ENCODE data around the gene MBNL1. TPM values are rescaled to one million over a fixed set of nuclear protein-coding genes. Genes with fewer than 3 reads are reported as not detected.
A peak's percentile ranks its signal among the peaks of the same experiment; 100 is the strongest.

Gene MBNL1
- total and polyA plus RNA-seq, 2 of the 4 experiments (the other 2 are of a cell fraction), result 127 to 664 TPM

DNA sequence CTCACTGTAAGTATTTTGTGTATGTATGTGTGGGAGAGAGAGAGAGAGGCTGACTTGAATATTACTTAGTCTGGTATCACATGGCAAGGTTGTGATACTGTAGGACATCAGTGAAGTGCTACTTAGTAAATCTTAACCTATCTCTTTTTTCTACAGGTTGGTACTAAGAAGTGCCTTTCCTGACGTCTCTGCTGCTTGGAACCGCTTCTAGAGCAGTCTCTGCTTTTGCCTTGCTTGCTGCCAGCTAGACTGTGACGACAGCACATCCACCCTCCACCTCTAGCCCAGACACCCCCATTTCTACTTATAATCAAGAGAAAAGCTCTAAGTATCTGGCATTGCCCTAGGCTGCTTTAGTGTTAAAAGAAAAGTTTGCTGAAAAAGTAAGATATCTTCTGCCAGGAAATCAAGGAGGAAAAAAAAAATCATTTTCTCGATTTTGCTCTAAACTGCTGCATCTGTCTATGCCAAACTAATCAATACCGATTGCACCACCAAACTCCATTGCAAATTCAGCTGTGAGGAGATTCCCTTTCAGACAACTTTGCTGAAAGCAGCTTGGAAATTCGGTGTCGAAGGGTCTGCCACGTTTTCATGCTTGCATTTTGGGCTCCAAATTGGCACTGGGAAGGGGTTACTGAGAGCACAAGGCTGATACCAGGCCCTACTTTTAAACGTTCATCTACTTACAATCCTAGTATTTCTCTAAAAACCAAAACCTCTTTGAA lies 30.7 kb downstream of the MBNL1 start:
- intact Hi-C loops (cut with micrococcal nuclease), result no loop called here

More for the DNA sequence above, 30.7 kb downstream of the MBNL1 start:
- ATAC-seq (ENCODE audit: low read depth) (no peak), DNase-seq (no peak)
- no peak overlapping the region for H2AFZ ChIP-seq (replicated peaks; ENCODE audit: low read length, poor library complexity)
- H3K9me3 ChIP-seq (ENCODE audit: control insufficient read depth, insufficient read depth, low read length), result no peaks in the 10 kb centered on the region
- H3K4me2 ChIP-seq (ENCODE audit: low read depth, low read length), result peak overlapping the region; percentile 98
- H3K36me3 ChIP-seq (ENCODE audit: control insufficient read depth, insufficient read depth, low read length), result peaks cover 3% of the 10 kb centered on the region
- H2AK9ac ChIP-seq (replicated peaks; ENCODE audit: low read depth, low read length, poor library complexity), result no peak overlapping the region
- no peak overlapping the region for H4K91ac ChIP-seq (ENCODE audit: insufficient read depth, low read depth, low read length)
- 0 out of 3 replicates have a peak overlapping the region, but pooled peaks have one; percentile 7 for H2BK15ac ChIP-seq (ENCODE audit: low read depth, low read length)
- dilution Hi-C loops (cut with HindIII; ENCODE audit: low sequenced_read_pairs, unreplicated experiment) (no loop called here), in situ Hi-C loops (cut with MboI; ENCODE audit: low sequenced_read_pairs) (no loop called here)
- peaks cover 2 to 50% of the 10 kb centered on the region in 2 experiments; a peak in 2 of 4 replicates for H3K79me1 ChIP-seq (ENCODE audit: low read depth in 1 of 2, low read length in 2 of 2)
- peak overlapping the region; percentile 80 for H2BK5ac ChIP-seq (ENCODE audit: low read depth, low read length, poor library complexity, severe bottlenecking)
- TF ChIP-seq SMC3 (IDR thresholded peaks at IDR 0.05; ENCODE audit: low read depth, low read length), result no peak
- TF ChIP-seq, protein P1, sequence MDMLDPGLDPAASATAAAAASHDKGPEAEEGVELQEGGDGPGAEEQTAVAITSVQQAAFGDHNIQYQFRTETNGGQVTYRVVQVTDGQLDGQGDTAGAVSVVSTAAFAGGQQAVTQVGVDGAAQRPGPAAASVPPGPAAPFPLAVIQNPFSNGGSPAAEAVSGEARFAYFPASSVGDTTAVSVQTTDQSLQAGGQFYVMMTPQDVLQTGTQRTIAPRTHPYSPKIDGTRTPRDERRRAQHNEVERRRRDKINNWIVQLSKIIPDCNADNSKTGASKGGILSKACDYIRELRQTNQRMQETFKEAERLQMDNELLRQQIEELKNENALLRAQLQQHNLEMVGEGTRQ (IDR thresholded peaks at IDR 0.05; ENCODE audit: low read depth, low read length), result no peak
- TF ChIP-seq CEBPB (IDR thresholded peaks at IDR 0.05; ENCODE audit: low read depth, low read length), result no peak
- TF ChIP-seq POLR2A (IDR thresholded peaks at IDR 0.05; ENCODE audit: low read depth, low read length), result no peak
- TF ChIP-seq CHD1 (IDR thresholded peaks at IDR 0.05; ENCODE audit: low read depth, low read length), result no peak
- no peak for TF ChIP-seq MAZ (IDR thresholded peaks at IDR 0.05; ENCODE audit: borderline replicate concordance, low read depth, low read length)
- TF ChIP-seq RAD21 (IDR thresholded peaks at IDR 0.05; ENCODE audit: low read length), result no peak
- TF ChIP-seq FOS (IDR thresholded peaks at IDR 0.05; ENCODE audit: low read depth, low read length), result no peak
- H3K27ac ChIP-seq (ENCODE audit: insufficient read depth, low read length), result peak overlapping the region; percentile 90
- H3K56ac ChIP-seq (ENCODE audit: extremely low read depth, insufficient read depth, low read length), result no peak overlapping the region
- H3K4me3 ChIP-seq (ENCODE audit: insufficient read depth, low read depth, low read length), result peak overlapping the region; percentile 52
- peaks cover 48% of the 10 kb centered on the region for H4K20me1 ChIP-seq (ENCODE audit: insufficient read depth, low read length)
- H3K27me3 ChIP-seq (ENCODE audit: control insufficient read depth, insufficient read depth, low read length), result no peaks in the 10 kb centered on the region
- H2BK120ac ChIP-seq (ENCODE audit: low read depth, low read length), result peak overlapping the region; percentile 24; the same call in 1 of the 2 replicates
- peak overlapping the region; percentile 51; the same call in 1 of the 2 replicates for H3K14ac ChIP-seq (replicated peaks; ENCODE audit: low read depth, low read length)
- no CpG with 5 or more reads among the region's 9 CpGs for WGBS, 2 experiments (ENCODE audit: extremely low coverage in 2 of 2, insufficient read length in 1 of 2)
- H3K4ac ChIP-seq (ENCODE audit: low read depth, low read length), result peak overlapping the region; percentile 42; the same call in 1 of the 2 replicates
- ChIA-PET POLR2A (ENCODE audit: unreplicated experiment) (no interaction called here), CTCF (interaction anchor here (1.0 kb wide), 2 partner anchors 9 to 12 kb away, joined by 3 read pairs; no protein-coding TSS in a partner anchor)
- no peak overlapping the region for H2BK20ac ChIP-seq (ENCODE audit: low read depth, low read length)
- peak overlapping the region; percentile 57 for H3K9ac ChIP-seq (ENCODE audit: low read depth, low read length)
- H3K23ac ChIP-seq (ENCODE audit: low read depth, low read length), result peak overlapping the region; percentile 72
- peaks cover 12% of the 10 kb centered on the region for H3K9me1 ChIP-seq (ENCODE audit: insufficient read depth, low read length)
- no peak overlapping the region; the same call in 1 of the 2 replicates for H4K5ac ChIP-seq (ENCODE audit: low read depth, low read length)
- H4K8ac ChIP-seq (ENCODE audit: low read depth in 2 of 2, low read length in 2 of 2), result peak overlapping the region in 1 of 2 experiments; percentile 33; a peak in 1 of 4 replicates
- peaks cover 12% of the 10 kb centered on the region for H3K4me1 ChIP-seq (ENCODE audit: control insufficient read depth, insufficient read depth, low read length)
- BruUV-seq (replicated peaks), result TSS peak; percentile 61
- peak overlapping the region; percentile 38 for H2AK5ac ChIP-seq (ENCODE audit: low read depth, low read length)
- H3K18ac ChIP-seq (ENCODE audit: low read depth, low read length), result peak overlapping the region; percentile 4; the same call in 1 of the 2 replicates
